Lung (tissue), 12 donors: ENCODE measurements around the gene AGAP2. TPM values are rescaled to one million over a fixed set of nuclear protein-coding genes. Genes with fewer than 3 reads are reported as not detected.

Source experiments
- ATAC-seq: fragments of 200-7000 bp; cut with Tn5 transposase; one replicate; pipeline ENCODE4 v1.9.1; 2020; ENCODE audit warnings: moderate number of reproducible peaks; ENCODE audit not compliant: insufficient read depth, low FRiP score
- DNase-seq, 3 donors: peaks; one replicate each; pipeline ENCODE4 v3.0.0-alpha.2; 2013 to 2017
- H3K27ac ChIP-seq, 2 donors: one replicate each; pipeline ENCODE4 v1.5.1; 2013; ENCODE audit warnings: mild to moderate bottlenecking in 2 of 2, moderate library complexity in 2 of 2, control low read depth in 1 of 2, inconsistent platforms in 1 of 2, low read depth in 1 of 2, low read length in 1 of 2
- H3K27me3 ChIP-seq, 3 donors: one replicate each; pipeline ENCODE4 v1.5.1; 2013; ENCODE audit warnings: low read length in 2 of 3; ENCODE audit not compliant: control insufficient read depth in 3 of 3, insufficient read depth in 3 of 3
- H3K36me3 ChIP-seq, 4 donors: one replicate each; pipeline ENCODE4 v1.5.1; 2013; ENCODE audit warnings: low read length in 4 of 4, mild to moderate bottlenecking in 1 of 4, moderate library complexity in 1 of 4; ENCODE audit not compliant: control insufficient read depth in 4 of 4, insufficient read depth in 4 of 4
- H3K4me1 ChIP-seq, 5 donors: one replicate each; pipeline ENCODE4 v1.5.1; 2013; ENCODE audit warnings: low read length in 5 of 5, mild to moderate bottlenecking in 2 of 5, moderate library complexity in 1 of 5; ENCODE audit not compliant: control insufficient read depth in 5 of 5, insufficient read depth in 5 of 5
- H3K4me3 ChIP-seq: one replicate; pipeline ENCODE4 v1.5.1; 2013; ENCODE audit warnings: mild to moderate bottlenecking, control low read depth, moderate library complexity
- H3K9ac ChIP-seq, 2 donors: one replicate each; pipeline ENCODE4 v1.5.1; 2013; ENCODE audit warnings: low read length in 2 of 2, control low read depth in 1 of 2; ENCODE audit not compliant: insufficient read depth in 1 of 2
- H3K9me3 ChIP-seq, 4 donors: one replicate each; pipeline ENCODE4 v1.5.1; 2013; ENCODE audit warnings: low read length in 3 of 4, mild to moderate bottlenecking in 1 of 4, moderate library complexity in 1 of 4; ENCODE audit not compliant: control insufficient read depth in 4 of 4, insufficient read depth in 3 of 4
- WGBS, 2 donors: extraction: QIAGEN DNeasy Blood & Tissue Kit; methylation state at CpG; one replicate each; pipeline ENCODE4 v1.1.7; 2013; 5-methylcytosine and 5-hydroxymethylcytosine counted together
- polyA plus RNA-seq, 2 donors: library from polyadenylated mRNA; stranded (reverse); fragments of 200-250 nt; gene quantifications; one replicate each; pipeline ENCODE4 v1.2.1, GENCODE V29; 2013
- total RNA-seq, 2 donors: library from RNA; depleted of rRNA in 1 of 2; stranded (reverse); fragments of >200 nt in 1 of 2; gene quantifications; one replicate each; pipeline ENCODE4 v1.2.1, GENCODE V29; 2014 to 2021
- TF ChIP-seq, protein P1 (sequence below): IDR thresholded peaks from 2 replicates; pipeline ENCODE4 v1.5.1; 2012; ENCODE audit warnings: mild to moderate bottlenecking; ENCODE audit errors: control extremely low read depth, extremely low read depth
- donor health status: control.
- donor health status: control.
- donor health status: Bipolar disorder and iron deficiency.
- donor health status: healthy.
- donor health status: DM: yes; HTN: yes; CAD: no.

The AGAP2 gene
- total and polyA plus RNA-seq, 4 donors = 1.4 to 4.8 (median 3.0) TPM

DNA sequence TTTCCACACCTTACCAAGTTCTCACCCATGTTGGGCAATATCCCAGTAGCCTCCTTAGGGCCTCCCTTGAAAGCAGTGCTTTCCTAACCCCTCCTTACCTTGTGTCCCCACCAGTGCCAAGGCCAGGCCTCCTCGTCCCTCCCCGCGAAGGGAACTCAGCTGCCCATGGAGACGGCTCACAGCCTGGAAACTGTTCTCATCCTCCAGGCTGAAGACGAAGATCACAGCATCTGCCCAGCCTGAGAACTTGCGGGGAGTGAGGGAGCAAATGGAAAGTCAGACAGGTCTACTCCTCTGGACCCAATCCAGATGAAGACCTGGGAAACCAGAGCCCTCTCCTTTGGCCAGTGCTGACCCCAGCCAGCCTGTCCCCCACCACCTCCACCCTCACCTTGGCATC, 4.6 kb downstream of the AGAP2 start:
- peaks cover 0 to 9% (median 6%) of the 10 kb centered on the region in 5 donors for H3K4me1 ChIP-seq
- TF ChIP-seq, protein P1, sequence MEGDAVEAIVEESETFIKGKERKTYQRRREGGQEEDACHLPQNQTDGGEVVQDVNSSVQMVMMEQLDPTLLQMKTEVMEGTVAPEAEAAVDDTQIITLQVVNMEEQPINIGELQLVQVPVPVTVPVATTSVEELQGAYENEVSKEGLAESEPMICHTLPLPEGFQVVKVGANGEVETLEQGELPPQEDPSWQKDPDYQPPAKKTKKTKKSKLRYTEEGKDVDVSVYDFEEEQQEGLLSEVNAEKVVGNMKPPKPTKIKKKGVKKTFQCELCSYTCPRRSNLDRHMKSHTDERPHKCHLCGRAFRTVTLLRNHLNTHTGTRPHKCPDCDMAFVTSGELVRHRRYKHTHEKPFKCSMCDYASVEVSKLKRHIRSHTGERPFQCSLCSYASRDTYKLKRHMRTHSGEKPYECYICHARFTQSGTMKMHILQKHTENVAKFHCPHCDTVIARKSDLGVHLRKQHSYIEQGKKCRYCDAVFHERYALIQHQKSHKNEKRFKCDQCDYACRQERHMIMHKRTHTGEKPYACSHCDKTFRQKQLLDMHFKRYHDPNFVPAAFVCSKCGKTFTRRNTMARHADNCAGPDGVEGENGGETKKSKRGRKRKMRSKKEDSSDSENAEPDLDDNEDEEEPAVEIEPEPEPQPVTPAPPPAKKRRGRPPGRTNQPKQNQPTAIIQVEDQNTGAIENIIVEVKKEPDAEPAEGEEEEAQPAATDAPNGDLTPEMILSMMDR = no peak
- no peak for ATAC-seq
- H3K9ac ChIP-seq = no peak overlapping the region
- no peak overlapping the region for H3K4me3 ChIP-seq
- H3K36me3 ChIP-seq = peaks cover 0 to 2% (median 0%) of the 10 kb centered on the region in 4 donors
- H3K27me3 ChIP-seq = peaks cover 0 to 77% (median 67%) of the 10 kb centered on the region in 3 donors
- H3K9me3 ChIP-seq = no peaks in the 10 kb centered on the region
- DNase-seq = no peak
- WGBS, 2 donors = 85 to 87% methylated on average over 6 of the region's 6 CpGs
- H3K27ac ChIP-seq = no peak overlapping the region

DNA sequence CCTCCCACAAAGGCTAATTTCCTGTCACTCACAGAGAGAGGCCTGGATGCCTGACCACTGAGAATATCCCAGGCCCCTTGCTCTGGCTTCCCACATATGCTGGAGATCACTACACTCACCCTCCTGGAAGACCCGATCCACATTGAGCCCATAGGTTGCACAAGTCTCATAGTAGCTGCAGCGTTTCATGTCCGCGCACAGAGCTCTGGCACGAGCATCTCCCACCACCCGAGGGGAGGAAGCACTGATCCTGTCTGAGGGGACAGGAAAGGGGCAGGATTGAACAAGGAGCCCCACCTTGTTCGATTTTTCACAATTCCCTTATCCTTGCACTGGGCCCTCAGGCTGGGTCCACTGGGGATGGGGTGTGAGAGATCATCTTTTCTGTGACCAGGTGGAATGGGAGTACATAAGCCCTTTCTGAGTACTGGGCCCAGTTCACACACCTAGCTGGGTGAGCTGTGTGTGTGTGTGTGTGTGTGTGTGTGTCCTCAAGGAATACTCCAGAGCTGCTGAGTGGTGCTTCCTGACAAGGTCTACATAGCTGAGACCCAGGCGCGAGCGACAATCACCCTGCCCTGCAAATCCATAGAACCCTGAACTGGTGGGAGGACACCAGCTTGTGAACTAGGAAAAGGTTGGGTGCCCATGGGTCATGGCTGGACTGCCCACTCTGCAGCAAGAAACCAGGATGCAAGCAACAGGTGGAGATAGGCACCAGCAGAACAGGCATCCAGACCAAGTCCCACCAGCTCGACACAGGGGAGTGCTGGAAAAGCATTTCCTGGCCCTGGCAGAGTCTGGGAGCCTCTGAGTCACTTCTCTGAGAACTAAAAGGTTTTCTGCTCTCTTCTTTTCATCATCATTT, 5.6 kb downstream of the AGAP2 start:
- H3K9ac ChIP-seq = no peak overlapping the region
- TF ChIP-seq, protein P1 = no peak
- DNase-seq (no peak), ATAC-seq (no peak)
- H3K4me3 ChIP-seq = no peak overlapping the region
- H3K4me1 ChIP-seq = peaks cover 0 to 9% (median under 1%) of the 10 kb centered on the region in 5 donors
- H3K36me3 ChIP-seq = peaks cover 0 to 2% (median 0%) of the 10 kb centered on the region in 4 donors
- no peaks in the 10 kb centered on the region for H3K9me3 ChIP-seq
- WGBS, 2 donors = 77 to 84% methylated on average over 11 of the region's 11 CpGs
- H3K27ac ChIP-seq = no peak overlapping the region
- peaks cover 0 to 78% (median 66%) of the 10 kb centered on the region in 3 donors for H3K27me3 ChIP-seq

DNA sequence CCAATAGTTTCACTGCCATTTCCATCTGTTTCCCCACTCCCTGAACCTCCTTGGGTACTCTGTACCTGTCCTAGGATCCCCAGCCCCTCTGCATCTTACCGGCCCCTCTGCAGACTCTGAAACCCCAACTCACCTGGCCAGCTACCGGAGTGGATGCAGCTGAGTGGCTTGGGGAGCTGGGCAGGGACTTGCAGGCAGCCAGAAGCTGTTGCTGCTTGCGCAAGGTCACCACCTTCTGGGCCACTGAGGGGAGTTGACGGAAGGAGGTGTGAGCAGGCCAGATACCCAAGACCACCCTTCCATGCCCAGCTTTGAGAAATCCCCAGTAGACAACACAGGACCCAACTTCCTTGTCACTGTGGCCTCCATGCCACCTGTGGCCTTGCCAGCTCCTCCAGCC, 6.3 kb downstream of the AGAP2 start:
- H3K4me1 ChIP-seq = peaks cover 0 to 6% (median 0%) of the 10 kb centered on the region in 5 donors
- no peak for ATAC-seq
- no peak overlapping the region for H3K9ac ChIP-seq
- H3K27ac ChIP-seq = no peak overlapping the region
- peaks cover 0 to 7% (median 0%) of the 10 kb centered on the region in 4 donors for H3K36me3 ChIP-seq
- no peak overlapping the region for H3K4me3 ChIP-seq
- no peak for DNase-seq
- H3K9me3 ChIP-seq = no peaks in the 10 kb centered on the region
- WGBS, 2 donors = 80 to 84% methylated on average over 4 of the region's 4 CpGs
- TF ChIP-seq, protein P1 = no peak
- peaks cover 0 to 83% (median 68%) of the 10 kb centered on the region in 3 donors for H3K27me3 ChIP-seq
